ENCODE results near the gene CPZ.

CPZ gene

GRCh38 chr4:8592366-8593263, at the start of gene CPZ:
Gene CPZ (plus strand): TSS chr4:8592765. CDS start chr4:8592834, 69 bp downstream.
- DNase-seq (ENCODE audit: low read depth): no peak

- no peak for DNase-seq (ENCODE audit: low read depth)
These were observed 49.6 kb upstream of the CPZ start for GRCh38 chr4:8542776-8543525.

DNA sequence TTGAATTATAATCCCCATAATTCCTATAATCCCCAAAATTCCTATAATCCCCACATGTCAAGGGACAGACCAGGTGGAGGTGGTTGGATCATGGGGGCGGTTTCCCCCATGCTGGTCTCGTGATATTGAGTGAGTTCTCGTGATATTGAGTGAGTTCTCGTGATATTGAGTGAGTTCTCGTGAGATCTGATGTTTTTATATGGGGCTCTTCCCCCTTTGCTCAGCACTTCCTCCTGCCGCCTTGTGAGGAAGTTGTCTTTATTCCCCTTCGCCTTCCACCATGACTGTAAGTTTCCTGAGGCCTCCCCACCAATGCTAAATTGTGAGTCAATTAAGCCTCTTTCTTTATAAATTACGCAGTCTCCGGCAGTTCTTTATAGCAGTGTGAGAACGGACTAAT, 48.9 kb upstream of the CPZ start:
- DNase-seq (ENCODE audit: low read depth): no peak

GRCh38 chr4:8544282-8544681, 48.3 kb upstream of the CPZ start:
- DNase-seq (ENCODE audit: low read depth): no peak

- DNase-seq (ENCODE audit: low read depth): no peak
These were observed 47.7 kb upstream of the CPZ start for GRCh38 chr4:8544741-8545438.

- DNase-seq (ENCODE audit: low read depth): no peak
These were observed 47.2 kb upstream of the CPZ start for GRCh38 chr4:8545439-8545765.

DNA sequence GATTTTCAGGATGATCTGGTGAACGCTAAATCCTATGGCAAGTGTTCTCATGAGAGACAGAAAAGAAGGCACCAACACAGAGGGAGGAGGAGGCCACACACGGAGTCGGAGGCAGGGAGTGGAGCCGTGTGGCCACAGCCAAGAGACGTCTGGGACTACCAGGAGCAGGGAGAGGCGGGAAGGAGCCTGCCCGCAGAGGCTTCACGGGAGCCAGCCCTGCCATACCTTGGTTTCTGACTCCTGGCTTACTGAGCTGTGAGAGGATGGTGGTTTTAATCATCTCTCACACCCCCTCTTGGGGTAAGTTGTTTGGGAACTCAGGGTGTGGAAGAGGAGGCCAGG, 45.8 kb upstream of the CPZ start:
- no peak for DNase-seq (ENCODE audit: low read depth)

DNA sequence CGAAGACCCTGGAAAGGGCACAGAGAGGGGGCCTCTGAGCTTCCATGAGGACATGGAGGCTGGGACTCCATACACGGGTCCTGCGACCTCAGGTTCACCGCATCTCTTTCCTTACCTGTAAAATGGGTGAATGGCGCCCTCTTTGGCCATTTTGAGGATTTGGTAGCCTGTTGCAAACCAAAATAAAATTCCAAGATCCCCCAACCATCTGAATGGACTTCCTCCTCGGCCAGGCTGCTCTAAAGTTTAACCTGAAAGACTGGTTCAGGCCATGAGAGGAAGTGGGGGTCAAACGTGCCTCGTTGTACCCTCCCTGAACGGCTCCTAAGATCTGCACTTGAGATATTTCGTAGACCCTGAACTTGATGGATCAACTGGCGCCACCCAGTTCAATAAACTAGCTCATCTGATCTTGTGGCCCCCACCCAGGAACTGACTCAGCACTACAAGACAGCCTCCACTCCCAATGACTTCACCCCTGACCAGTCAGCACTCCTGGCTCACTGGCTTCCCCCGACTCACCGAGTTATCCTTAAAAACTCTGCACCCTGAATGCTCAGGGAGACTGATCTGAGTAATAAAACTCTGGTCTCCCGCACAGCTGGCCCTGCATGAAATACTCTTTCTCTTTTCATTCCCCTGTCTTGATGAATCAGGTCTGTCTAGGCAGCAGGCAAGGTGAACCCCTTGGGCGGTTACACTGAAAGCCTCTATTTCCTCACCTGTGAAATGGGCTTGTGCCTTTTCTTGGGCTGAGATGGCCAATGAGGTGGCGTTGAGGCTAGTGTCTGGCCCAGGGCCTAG, 45.3 kb upstream of the CPZ start:
- DNase-seq (ENCODE audit: low read depth): no peak

DNA sequence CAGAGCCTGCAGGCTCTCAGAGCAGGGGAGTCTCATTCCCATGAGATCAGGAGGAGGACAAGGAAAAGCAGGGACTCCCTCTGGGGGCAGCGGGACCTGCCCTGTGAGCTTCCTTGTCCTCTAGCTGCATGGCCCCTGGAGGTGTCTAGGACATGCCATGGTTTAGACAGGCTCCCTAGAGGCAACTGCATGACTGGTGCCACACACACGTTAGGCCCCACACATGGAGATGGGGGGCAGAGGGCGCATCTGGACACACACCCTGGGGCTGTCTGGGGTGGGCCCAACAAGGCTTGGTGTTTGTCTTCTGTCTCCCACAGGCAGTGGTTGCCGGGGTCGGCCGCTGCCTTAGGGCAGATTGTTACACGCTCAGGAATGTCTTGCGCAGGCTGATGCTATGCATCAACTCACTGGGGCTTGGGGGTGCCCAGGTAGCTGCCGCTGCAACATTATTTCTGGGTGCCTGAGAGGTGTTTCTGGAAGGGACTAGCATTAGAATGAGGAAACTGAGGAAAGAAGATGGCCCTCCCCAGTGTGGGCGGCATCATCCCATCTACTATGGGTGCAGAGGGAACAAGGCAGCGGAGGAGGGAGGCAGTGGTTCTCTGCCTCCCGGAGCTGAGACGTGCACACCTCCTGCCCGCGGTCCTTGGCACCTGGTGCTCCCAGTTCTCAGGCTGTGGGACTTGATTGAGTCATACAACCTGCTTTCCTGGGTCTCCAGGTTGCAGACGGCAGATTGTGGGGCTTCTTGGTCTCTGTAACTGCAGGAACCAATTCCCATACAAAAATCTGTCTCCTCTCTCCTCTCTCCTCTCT, 44.4 kb upstream of the CPZ start:
- DNase-seq (ENCODE audit: low read depth): no peak

DNA sequence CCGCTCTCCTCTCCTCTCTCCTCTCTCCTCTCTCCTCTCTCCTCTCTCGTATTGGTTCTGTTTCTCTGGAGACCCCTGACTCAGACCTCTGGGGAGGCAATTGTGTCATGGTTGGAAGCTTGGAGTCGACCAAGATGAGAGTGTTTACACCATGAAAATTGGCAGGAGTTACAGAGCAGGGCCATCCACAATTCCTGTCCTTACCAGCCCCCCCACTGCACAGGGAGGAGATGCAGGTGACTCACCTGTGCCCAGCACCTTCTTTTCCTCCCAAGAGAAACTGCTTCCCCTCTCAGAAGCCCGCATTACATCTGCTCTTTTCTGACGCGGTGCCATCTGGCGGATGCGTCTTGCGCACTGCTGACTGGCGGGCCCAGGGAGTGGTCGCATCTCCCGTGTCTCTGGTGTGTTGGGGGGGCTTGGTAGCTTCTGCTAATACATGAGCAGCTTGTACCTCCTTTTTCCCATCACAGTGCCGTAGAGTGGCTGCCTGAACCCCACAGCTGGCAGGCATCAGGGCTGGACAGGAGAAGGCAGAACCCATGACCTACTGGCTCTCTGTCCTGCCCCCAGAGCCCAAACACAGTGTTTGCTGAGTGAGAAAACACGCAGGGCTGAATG, 43.7 kb upstream of the CPZ start:
- DNase-seq (ENCODE audit: low read depth): no peak

- DNase-seq (ENCODE audit: low read depth): no peak
These were observed 43.1 kb upstream of the CPZ start for GRCh38 chr4:8549352-8549931.

DNA sequence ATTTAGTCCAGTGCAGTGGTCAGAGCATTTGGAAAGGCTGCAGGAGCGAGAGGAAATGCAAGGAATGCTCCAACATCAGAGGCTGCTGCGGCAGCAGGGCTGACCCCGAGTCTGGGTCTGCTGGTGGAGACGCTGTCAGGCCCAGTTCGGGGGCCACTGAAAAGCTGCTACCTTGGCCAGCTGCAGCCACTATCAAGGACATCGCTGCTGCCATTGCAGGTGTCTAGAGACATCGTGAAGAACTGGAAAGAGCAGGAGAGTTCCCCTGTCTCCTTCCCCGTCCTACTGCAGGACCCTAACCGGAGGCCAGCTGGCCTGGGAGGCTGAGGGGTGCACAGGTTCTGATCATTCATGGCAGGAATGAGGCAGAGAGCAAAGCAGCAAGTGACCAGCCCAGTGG, 41.9 kb upstream of the CPZ start:
- DNase-seq (ENCODE audit: low read depth): no peak

DNA sequence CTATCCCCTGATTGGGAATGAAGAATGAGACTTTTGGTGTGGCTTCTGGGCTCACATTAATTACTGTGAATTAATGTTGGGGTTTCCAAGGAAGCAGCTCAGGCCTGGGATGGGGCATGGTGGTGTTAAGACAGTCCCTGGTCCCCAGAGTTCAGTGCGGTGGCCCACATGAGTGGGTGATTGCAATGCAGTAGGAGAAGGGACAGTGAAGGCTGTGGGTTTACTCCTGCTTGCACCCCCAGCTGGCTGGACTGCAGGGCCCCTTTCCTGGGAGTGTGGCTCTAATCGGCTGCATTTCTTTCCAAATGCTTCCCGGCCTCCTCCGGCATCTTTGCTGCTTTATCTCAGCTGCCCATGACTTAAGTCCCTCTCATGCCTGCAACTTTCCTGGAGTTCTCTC, 40.5 kb upstream of the CPZ start:
- no peak for DNase-seq (ENCODE audit: low read depth)

- DNase-seq (ENCODE audit: low read depth): no peak
These were observed 39.9 kb upstream of the CPZ start for GRCh38 chr4:8552581-8553205.

GRCh38 chr4:8553216-8553615, 39.3 kb upstream of the CPZ start:
- DNase-seq (ENCODE audit: low read depth): no peak

- DNase-seq (ENCODE audit: low read depth): no peak
These were observed 38.6 kb upstream of the CPZ start for GRCh38 chr4:8553991-8554405.

DNA sequence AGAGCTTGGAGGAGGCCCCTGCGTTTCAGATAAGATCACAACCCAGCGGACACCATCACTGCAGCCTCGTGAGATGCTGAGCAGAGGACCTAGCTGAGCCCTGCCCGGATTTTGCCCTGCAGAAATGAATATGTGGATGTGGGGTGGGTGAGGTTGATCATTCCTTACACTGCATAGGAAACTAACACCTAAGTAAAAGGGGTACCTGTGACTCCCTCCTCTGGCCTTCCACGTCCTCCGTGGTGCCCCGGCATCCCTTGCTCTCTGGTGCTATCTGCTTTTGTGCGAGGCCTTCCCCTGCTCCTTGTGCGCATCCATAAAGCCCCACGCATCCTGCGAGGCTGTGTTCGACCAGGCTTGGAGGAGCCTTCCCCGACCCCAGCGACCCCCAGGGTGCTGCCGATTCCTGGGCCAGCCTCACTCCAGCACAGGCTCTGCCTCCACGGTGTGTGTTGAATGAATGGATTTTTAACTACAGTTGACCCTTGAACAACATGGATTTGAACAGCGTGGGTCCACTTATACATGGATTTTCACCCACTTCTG, 37.9 kb upstream of the CPZ start:
- DNase-seq (ENCODE audit: low read depth): no peak

GRCh38 chr4:8555716-8556115, 36.8 kb upstream of the CPZ start:
- no peak for DNase-seq (ENCODE audit: low read depth)

- DNase-seq (ENCODE audit: low read depth): no peak
These were observed 36.0 kb upstream of the CPZ start for GRCh38 chr4:8556341-8557150.

All from non-pigmented ciliary epithelial cell (primary cell).